Globus pallidus (tissue), 1 donor: ENCODE results near the gene SIGLEC11.
"Not testable (repeated sequence)": the region's sequence is repeated elsewhere in the genome, so short reads cannot be mapped to it uniquely, and the experiment has no call there.

Experiments used
- DNase-seq: peaks from one replicate; pipeline ENCODE4 v3.0.0-alpha.2; 2015; ENCODE audit warnings: low spot score

SIGLEC11 gene

GRCh38 chr19:49981603-49982593 lies 20.9 kb upstream of the SIGLEC11 start:
- no peak for DNase-seq

GRCh38 chr19:49978324-49978723 lies 17.4 kb upstream of the SIGLEC11 start:
- no peak for DNase-seq

GRCh38 chr19:49977881-49978280 lies 16.9 kb upstream of the SIGLEC11 start:
- DNase-seq = no peak

GRCh38 chr19:49977076-49977475 lies 16.1 kb upstream of the SIGLEC11 start:
- DNase-seq = no peak

- DNase-seq = no peak
These were observed 15.5 kb upstream of the SIGLEC11 start for GRCh38 chr19:49976496-49976895.

- DNase-seq = no peak
These were observed 14.1 kb upstream of the SIGLEC11 start for GRCh38 chr19:49975051-49975450.

- DNase-seq = no peak
These were observed 13.0 kb upstream of the SIGLEC11 start for GRCh38 chr19:49973987-49974386.

- no peak for DNase-seq
These were observed 11.9 kb upstream of the SIGLEC11 start for GRCh38 chr19:49972841-49973240.

GRCh38 chr19:49971991-49972411 lies 11.0 kb upstream of the SIGLEC11 start:
- no peak for DNase-seq

- peak; percentile 29 for DNase-seq
These were observed 8.4 kb upstream of the SIGLEC11 start for GRCh38 chr19:49969355-49969754.

GRCh38 chr19:49968279-49968922 lies 7.4 kb upstream of the SIGLEC11 start:
- DNase-seq = no peak

- DNase-seq = not testable (repeated sequence)
These were observed 1.1 kb downstream of the SIGLEC11 start for GRCh38 chr19:49959892-49960291.

- not testable (repeated sequence) for DNase-seq
These were observed 2.4 kb downstream of the SIGLEC11 start for GRCh38 chr19:49958596-49958995.

- DNase-seq = not testable (repeated sequence)
These were observed 2.8 kb downstream of the SIGLEC11 start for GRCh38 chr19:49958144-49958543.

- no peak for DNase-seq
These were observed 3.6 kb downstream of the SIGLEC11 start for GRCh38 chr19:49957262-49957915.

GRCh38 chr19:49956115-49956495 lies 4.9 kb downstream of the SIGLEC11 start:
- DNase-seq = no peak

GRCh38 chr19:49954933-49955332 lies 6.0 kb downstream of the SIGLEC11 start:
- DNase-seq = no peak

GRCh38 chr19:49954092-49954829 lies 6.7 kb downstream of the SIGLEC11 start:
- DNase-seq = no peak

- DNase-seq = no peak
These were observed 7.6 kb downstream of the SIGLEC11 start for GRCh38 chr19:49953416-49953815.

- no peak for DNase-seq
These were observed 8.1 kb downstream of the SIGLEC11 start for GRCh38 chr19:49952906-49953305.

GRCh38 chr19:49952479-49952836 lies 8.5 kb downstream of the SIGLEC11 start:
- DNase-seq = no peak
